MM.1S (cell line): ENCODE measurements around the gene RABGGTB.

Experiments
- DNase-seq: peaks from one replicate; pipeline ENCODE4 v3.0.0-alpha.2; 2015
- H2AFZ ChIP-seq: fragments of 300-600 bp; sonication (generic); 2 replicates; pipeline ENCODE4 v1.6.0; 2016; ENCODE audit warnings: antibody characterized with exemption, low read length
- H3F3A ChIP-seq: fragments of 300-600 bp; sonication (generic); 2 replicates; pipeline ENCODE4 v1.6.1; 2016; ENCODE audit warnings: mild to moderate bottlenecking, antibody characterized with exemption, low read length, moderate library complexity, mixed read lengths; ENCODE audit not compliant: insufficient read depth
- H3K27ac ChIP-seq: fragments of 300-600 bp; sonication (generic); 2 replicates; pipeline ENCODE4 v1.5.1; 2016; ENCODE audit warnings: mild to moderate bottlenecking, low read length
- H3K27me3 ChIP-seq: fragments of 300-600 bp; sonication (generic); replicated peaks from 2 replicates; pipeline ENCODE4 v1.6.0; 2016; ENCODE audit warnings: low read length; ENCODE audit not compliant: insufficient read depth
- H3K36me3 ChIP-seq: fragments of 300-600 bp; sonication (generic); replicated peaks from 2 replicates; pipeline ENCODE4 v1.6.1; 2016; ENCODE audit warnings: mild to moderate bottlenecking, low read length, mixed read lengths; ENCODE audit not compliant: insufficient read depth
- H3K4me1 ChIP-seq: fragments of 300-600 bp; sonication (generic); 2 replicates; pipeline ENCODE4 v1.6.1; 2016; ENCODE audit warnings: low read length, mixed read lengths
- H3K4me2 ChIP-seq: fragments of 300-600 bp; sonication (generic); 2 replicates; pipeline ENCODE4 v1.6.0; 2016; ENCODE audit warnings: low read depth, low read length
- H3K4me3 ChIP-seq: fragments of 300-600 bp; sonication (generic); 2 replicates; pipeline ENCODE4 v1.5.1; 2016; ENCODE audit warnings: low read length, mixed read lengths
- H3K79me2 ChIP-seq: fragments of 300-600 bp; sonication (generic); 2 replicates; pipeline ENCODE4 v1.6.1; 2016; ENCODE audit warnings: mixed run types, low read length, mixed read lengths
- H3K9ac ChIP-seq: fragments of 300-600 bp; sonication (generic); 2 replicates; pipeline ENCODE4 v1.6.1; 2016; ENCODE audit warnings: low read length, mixed read lengths
- H3K9me2 ChIP-seq: fragments of 300-600 bp; sonication (generic); replicated peaks from 2 replicates; pipeline ENCODE4 v1.6.1; 2016; ENCODE audit warnings: mild to moderate bottlenecking, low read length, mixed read lengths; ENCODE audit not compliant: insufficient read depth
- H3K9me3 ChIP-seq: fragments of 300-600 bp; sonication (generic); replicated peaks from 2 replicates; pipeline ENCODE4 v1.6.1; 2016; ENCODE audit warnings: mild to moderate bottlenecking, low read length, mixed read lengths; ENCODE audit not compliant: insufficient read depth
- H4K20me1 ChIP-seq: fragments of 300-600 bp; sonication (generic); 2 replicates; pipeline ENCODE4 v1.6.1; 2016; ENCODE audit warnings: mild to moderate bottlenecking, low read length, moderate library complexity, mixed read lengths; ENCODE audit not compliant: insufficient read depth
- CTCF ChIP-seq: fragments of 300-600 bp; sonication (generic); IDR thresholded peaks from 2 replicates; pipeline ENCODE4 v1.5.1; 2016; ENCODE audit warnings: antibody characterized with exemption, low read length, mixed read lengths
- EZH2 ChIP-seq: fragments of 300-600 bp; sonication (generic); optimal IDR thresholded peaks from 2 replicates; pipeline ENCODE3; 2017; ENCODE audit warnings: low read depth, mild to moderate bottlenecking, antibody characterized with exemption, low read length, mixed read lengths
- EZH2phosphoT487 ChIP-seq: fragments of 300-600 bp; sonication (generic); IDR thresholded peaks from 2 replicates; pipeline ENCODE4 v1.6.1; 2018; ENCODE audit warnings: antibody characterized with exemption, low read length

Gene RABGGTB

GRCh38 chr1:75785320-75785982 is 605 bp upstream of the RABGGTB start:
- H3K27ac ChIP-seq: peak overlapping the region; percentile 91
- peaks cover 45% of the 10 kb centered on the region for H3K79me2 ChIP-seq
- TF ChIP-seq CTCF (no peak), EZH2 (no peak), EZH2phosphoT487 (no peak)
- H3K4me3 ChIP-seq: peak overlapping the region; percentile 88
- no peaks in the 10 kb centered on the region for H3K27me3 ChIP-seq
- peaks cover 7% of the 10 kb centered on the region; the same call in 1 of the 2 replicates for H3K4me1 ChIP-seq
- H3K9me2 ChIP-seq: no peaks in the 10 kb centered on the region
- H4K20me1 ChIP-seq: peaks cover 32% of the 10 kb centered on the region
- peaks cover 46% of the 10 kb centered on the region for H3F3A ChIP-seq
- H3K9me3 ChIP-seq: no peaks in the 10 kb centered on the region
- DNase-seq: no peak
- H3K36me3 ChIP-seq: peaks cover 10% of the 10 kb centered on the region; the same call in 1 of the 2 replicates
- peak overlapping the region; percentile 84 for H3K9ac ChIP-seq
- peak overlapping the region; percentile 93 for H3K4me2 ChIP-seq
- H2AFZ ChIP-seq: peak overlapping the region; percentile 89

GRCh38 chr1:75786901-75787493 is 941 bp downstream of the RABGGTB start:
- H3K27me3 ChIP-seq: no peaks in the 10 kb centered on the region
- H3K9ac ChIP-seq: peak overlapping the region; percentile 84
- peak overlapping the region; percentile 91; the same call in 1 of the 2 replicates for H3K27ac ChIP-seq
- peaks cover 60% of the 10 kb centered on the region for H3K79me2 ChIP-seq
- H3F3A ChIP-seq: peaks cover 59% of the 10 kb centered on the region
- no peaks in the 10 kb centered on the region for H3K9me3 ChIP-seq
- no peak for TF ChIP-seq EZH2phosphoT487
- no peak for TF ChIP-seq EZH2
- TF ChIP-seq CTCF: no peak
- H2AFZ ChIP-seq: no peak overlapping the region
- peak overlapping the region; percentile 88 for H3K4me3 ChIP-seq
- no peak for DNase-seq
- H3K4me2 ChIP-seq: peak overlapping the region; percentile 85
- H3K36me3 ChIP-seq: peaks cover 22% of the 10 kb centered on the region; the same call in 1 of the 2 replicates
- H3K9me2 ChIP-seq: no peaks in the 10 kb centered on the region
- H4K20me1 ChIP-seq: peaks cover 47% of the 10 kb centered on the region
- peaks cover 7% of the 10 kb centered on the region; the same call in 1 of the 2 replicates for H3K4me1 ChIP-seq

GRCh38 chr1:75787524-75787923 is 1.5 kb downstream of the RABGGTB start:
- peaks cover 66% of the 10 kb centered on the region for H3K79me2 ChIP-seq
- H3F3A ChIP-seq: peaks cover 64% of the 10 kb centered on the region
- H3K4me1 ChIP-seq: peaks cover 7% of the 10 kb centered on the region; the same call in 1 of the 2 replicates

More at GRCh38 chr1:75787524-75787923, 1.5 kb downstream of the RABGGTB start:
- Histone ChIP-seq H4K20me1 (peaks cover 52% of the 10 kb centered on the region), H3K4me3 (peak overlapping the region; percentile 88), H2AFZ (no peak overlapping the region), H3K9me2 (no peaks in the 10 kb centered on the region), H3K4me2 (peak overlapping the region; percentile 85), H3K27me3 (no peaks in the 10 kb centered on the region), H3K9ac (peak overlapping the region; percentile 84), H3K36me3 (peaks cover 27% of the 10 kb centered on the region; the same call in 1 of the 2 replicates), H3K27ac (peak overlapping the region; percentile 91; the same call in 1 of the 2 replicates), H3K9me3 (no peaks in the 10 kb centered on the region)
- TF ChIP-seq EZH2phosphoT487 (no peak), CTCF (no peak), EZH2 (no peak)
- no peak for DNase-seq
